Measurements from ENCODE around the gene TMIGD3. TPM values are rescaled to one million over a fixed set of nuclear protein-coding genes. Genes with fewer than 3 reads are reported as not detected.

Gene TMIGD3
- total RNA-seq, 1 donor from 2014 or later: not detected

- Mint-ChIP-seq H3K9me3 (no peaks in the 10 kb centered on the region), H3K4me3 (no peak overlapping the region), H3K27ac (ENCODE audit: unreplicated experiment) (no peak overlapping the region), H3K36me3 (ENCODE audit: low read depth) (no peaks in the 10 kb centered on the region), H3K4me1 (peaks cover 14% of the 10 kb centered on the region), H3K27me3 (ENCODE audit: low read depth) (no peaks in the 10 kb centered on the region)
- TF ChIP-seq CTCF (conservative IDR thresholded peaks at IDR 0.05): no peak
- DNase-seq (ENCODE audit: low read depth, low spot score): no peak
Measured at GRCh38 chr1:111517469-111518225, 14.2 kb upstream of the TMIGD3 start.

DNA sequence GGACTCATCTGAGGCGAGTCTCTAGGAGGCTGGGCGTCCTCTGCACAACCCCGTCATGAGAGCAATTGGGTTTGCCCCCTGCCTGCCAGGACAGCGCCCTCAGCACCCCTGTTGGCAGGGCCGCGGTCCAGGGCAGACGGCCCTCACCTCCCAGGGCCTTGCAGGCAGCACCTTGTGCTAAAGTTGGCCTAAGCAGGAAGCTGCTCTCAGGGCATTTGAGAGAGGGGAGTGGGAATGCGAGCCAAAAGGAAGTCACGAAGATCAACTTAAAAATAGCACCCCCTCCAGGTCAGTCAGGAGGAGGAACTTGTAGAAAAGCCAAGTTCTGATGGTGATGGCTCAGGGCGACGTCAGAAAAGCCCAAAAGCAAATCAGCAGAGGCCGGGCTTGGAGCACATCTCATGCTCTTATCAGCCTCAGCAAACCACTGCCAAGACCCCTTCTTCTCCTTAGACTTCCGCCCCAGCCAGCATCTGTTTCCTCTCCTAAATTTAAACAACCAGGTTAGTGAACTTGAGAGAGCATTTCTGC, 12.6 kb upstream of the TMIGD3 start:
- Mint-ChIP-seq H3K4me3 (no peak overlapping the region), H3K27me3 (ENCODE audit: low read depth) (no peaks in the 10 kb centered on the region), H3K9me3 (no peaks in the 10 kb centered on the region), H3K36me3 (ENCODE audit: low read depth) (no peaks in the 10 kb centered on the region), H3K4me1 (peaks cover 14% of the 10 kb centered on the region), H3K27ac (ENCODE audit: unreplicated experiment) (no peak overlapping the region)
- no peak for DNase-seq (ENCODE audit: low read depth, low spot score)
- peak; percentile 15 for TF ChIP-seq CTCF (conservative IDR thresholded peaks at IDR 0.05)

- no peaks in the 10 kb centered on the region for H3K36me3 Mint-ChIP-seq (ENCODE audit: low read depth)
- H3K27ac Mint-ChIP-seq (ENCODE audit: unreplicated experiment): no peak overlapping the region
- H3K27me3 Mint-ChIP-seq (ENCODE audit: low read depth): no peaks in the 10 kb centered on the region
- no peaks in the 10 kb centered on the region for H3K9me3 Mint-ChIP-seq
- no peak overlapping the region for H3K4me3 Mint-ChIP-seq
- no peak for DNase-seq (ENCODE audit: low read depth, low spot score)
- no peak for TF ChIP-seq CTCF (conservative IDR thresholded peaks at IDR 0.05)
- peaks cover 14% of the 10 kb centered on the region for H3K4me1 Mint-ChIP-seq
Measured at GRCh38 chr1:111515291-111516004, 12.0 kb upstream of the TMIGD3 start.

DNA sequence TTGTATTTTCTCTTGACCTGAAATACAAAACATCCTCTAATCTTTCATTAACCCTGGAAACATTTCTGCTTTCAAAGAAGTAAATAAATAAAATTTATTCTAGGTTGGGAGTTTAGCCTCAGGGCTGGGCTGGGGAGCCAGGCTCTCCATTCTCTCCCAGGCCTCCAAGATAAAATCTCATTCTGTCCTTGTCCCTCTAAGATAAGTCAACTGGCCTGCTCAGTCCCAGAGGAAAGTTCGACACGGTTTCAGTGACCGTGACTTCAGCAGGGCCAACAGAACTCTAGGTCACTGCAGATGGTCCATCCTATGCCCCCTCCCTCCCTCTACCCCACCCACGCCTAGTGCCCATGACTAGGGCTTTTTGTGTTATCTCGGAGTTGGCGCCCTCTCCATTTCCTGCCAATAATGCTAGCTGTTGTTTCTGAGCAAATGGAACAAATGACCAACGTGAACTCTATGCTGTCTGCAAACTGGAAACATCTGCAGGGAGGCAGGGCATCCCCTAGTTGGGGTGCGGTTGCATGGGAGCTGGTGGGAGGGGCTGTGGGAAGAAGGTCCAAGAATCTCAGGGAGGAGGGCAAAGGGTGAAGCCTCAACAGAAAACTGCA, 10.1 kb upstream of the TMIGD3 start:
- H3K36me3 Mint-ChIP-seq (ENCODE audit: low read depth): no peaks in the 10 kb centered on the region

More for the DNA sequence above, 10.1 kb upstream of the TMIGD3 start:
- Mint-ChIP-seq H3K4me1 (peaks cover 14% of the 10 kb centered on the region), H3K27me3 (ENCODE audit: low read depth) (no peaks in the 10 kb centered on the region), H3K4me3 (peak overlapping the region; percentile 42), H3K27ac (ENCODE audit: unreplicated experiment) (peak overlapping the region; percentile 74), H3K9me3 (no peaks in the 10 kb centered on the region)
- TF ChIP-seq CTCF (conservative IDR thresholded peaks at IDR 0.05): no peak
- no peak for DNase-seq (ENCODE audit: low read depth, low spot score)
